BJ (cell line): ENCODE results near the gene EDIL3. TPM values are rescaled to one million over a fixed set of nuclear protein-coding genes. Genes with fewer than 3 reads are reported as not detected.
A peak's percentile ranks its signal among the peaks of the same experiment; 100 is the strongest.
"Not testable (repeated sequence)": the region's sequence is repeated elsewhere in the genome, so short reads cannot be mapped to it uniquely, and the experiment has no call there.

Experiments
- CTCF ChIA-PET: fragments of 350-600 bp; formaldehyde crosslinking; extraction: SDS; loops from one replicate; lab custom pipeline; 2021; ENCODE audit warnings: antibody characterized with exemption, inconsistent platforms; lab: Yijun Ruan, JAX
- POLR2A ChIA-PET: fragments of 300-600 bp; sonication (Branson Sonifier 250); formaldehyde crosslinking; extraction: SDS; loops from one replicate; lab custom pipeline; 2021; ENCODE audit warnings: antibody characterized with exemption; lab: Charles Lee
- DNase-seq: peaks from one replicate; pipeline ENCODE4 v3.0.0-alpha.2; 2011; ENCODE audit warnings: low read depth
- H3K27me3 ChIP-seq: 2 replicates; pipeline ENCODE4 v1.6.0; 2011; ENCODE audit warnings: low read length; ENCODE audit not compliant: control insufficient read depth, insufficient read depth
- H3K36me3 ChIP-seq: 2 replicates; pipeline ENCODE4 v1.5.1; 2011; ENCODE audit warnings: low read length; ENCODE audit not compliant: control insufficient read depth, insufficient read depth
- H3K4me3 ChIP-seq: 2 replicates; pipeline ENCODE4 v1.5.1; 2011; ENCODE audit warnings: low read depth, mild to moderate bottlenecking, control low read depth, low read length
- polyA plus RNA-seq: library from polyadenylated mRNA; depleted of rRNA; stranded (reverse); fragments of >200 nt; gene quantifications from 2 replicates; pipeline ENCODE4 v1.2.3, GENCODE V29; 2011
- TF ChIP-seq, protein P1 (sequence below): IDR thresholded peaks from 2 replicates; pipeline ENCODE4 v1.5.1; 2011; ENCODE audit warnings: low read depth, mild to moderate bottlenecking, control low read depth, inconsistent platforms, low read length, moderate library complexity; ENCODE audit not compliant: insufficient read depth

The EDIL3 gene
- polyA plus RNA-seq, 1 experiment = 8.4 TPM

DNA sequence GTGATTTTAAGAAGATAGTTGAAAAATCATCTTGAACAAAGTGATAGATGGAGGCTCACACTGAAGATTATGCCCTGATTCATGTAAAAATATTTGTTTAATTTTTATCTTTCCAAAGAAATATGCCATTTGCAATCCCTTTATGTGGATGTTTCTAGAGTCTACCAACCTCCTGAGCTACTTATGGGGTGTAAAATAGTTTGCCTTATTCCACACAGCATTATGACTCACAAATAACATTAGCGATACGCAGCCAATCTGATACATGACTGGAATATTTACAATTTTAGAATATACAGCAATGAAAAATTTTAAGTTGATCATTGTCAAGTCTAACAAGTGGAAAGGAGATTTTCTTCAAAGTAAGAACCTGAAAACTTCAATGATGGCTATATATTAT, 327.5 kb downstream of the EDIL3 start:
- Histone ChIP-seq H3K36me3 (no peaks in the 10 kb centered on the region), H3K4me3 (no peak overlapping the region), H3K27me3 (no peaks in the 10 kb centered on the region)
- TF ChIP-seq, protein P1, sequence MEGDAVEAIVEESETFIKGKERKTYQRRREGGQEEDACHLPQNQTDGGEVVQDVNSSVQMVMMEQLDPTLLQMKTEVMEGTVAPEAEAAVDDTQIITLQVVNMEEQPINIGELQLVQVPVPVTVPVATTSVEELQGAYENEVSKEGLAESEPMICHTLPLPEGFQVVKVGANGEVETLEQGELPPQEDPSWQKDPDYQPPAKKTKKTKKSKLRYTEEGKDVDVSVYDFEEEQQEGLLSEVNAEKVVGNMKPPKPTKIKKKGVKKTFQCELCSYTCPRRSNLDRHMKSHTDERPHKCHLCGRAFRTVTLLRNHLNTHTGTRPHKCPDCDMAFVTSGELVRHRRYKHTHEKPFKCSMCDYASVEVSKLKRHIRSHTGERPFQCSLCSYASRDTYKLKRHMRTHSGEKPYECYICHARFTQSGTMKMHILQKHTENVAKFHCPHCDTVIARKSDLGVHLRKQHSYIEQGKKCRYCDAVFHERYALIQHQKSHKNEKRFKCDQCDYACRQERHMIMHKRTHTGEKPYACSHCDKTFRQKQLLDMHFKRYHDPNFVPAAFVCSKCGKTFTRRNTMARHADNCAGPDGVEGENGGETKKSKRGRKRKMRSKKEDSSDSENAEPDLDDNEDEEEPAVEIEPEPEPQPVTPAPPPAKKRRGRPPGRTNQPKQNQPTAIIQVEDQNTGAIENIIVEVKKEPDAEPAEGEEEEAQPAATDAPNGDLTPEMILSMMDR = no peak
- DNase-seq = no peak
- POLR2A ChIA-PET = no interaction called here
- CTCF ChIA-PET = no interaction called here

DNA sequence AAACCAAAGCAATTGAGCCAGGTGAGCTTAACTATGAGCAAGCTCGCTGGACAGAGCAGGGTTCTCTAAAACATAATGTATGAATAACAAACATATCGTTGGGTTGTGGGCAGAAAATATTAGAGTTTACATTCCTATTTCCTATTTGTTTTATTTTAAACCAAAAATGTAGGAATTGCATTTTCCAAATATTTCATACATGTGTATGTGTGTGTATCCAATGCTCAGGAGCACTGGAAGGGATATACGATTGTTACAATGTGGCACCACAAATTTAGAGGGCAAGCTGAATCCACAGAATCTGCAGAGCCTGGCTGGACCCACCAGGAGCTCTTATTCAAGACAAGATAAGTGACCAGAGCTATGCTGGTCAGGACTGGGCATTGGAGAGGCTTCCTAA, 338.7 kb downstream of the EDIL3 start:
- DNase-seq = no peak

DNA sequence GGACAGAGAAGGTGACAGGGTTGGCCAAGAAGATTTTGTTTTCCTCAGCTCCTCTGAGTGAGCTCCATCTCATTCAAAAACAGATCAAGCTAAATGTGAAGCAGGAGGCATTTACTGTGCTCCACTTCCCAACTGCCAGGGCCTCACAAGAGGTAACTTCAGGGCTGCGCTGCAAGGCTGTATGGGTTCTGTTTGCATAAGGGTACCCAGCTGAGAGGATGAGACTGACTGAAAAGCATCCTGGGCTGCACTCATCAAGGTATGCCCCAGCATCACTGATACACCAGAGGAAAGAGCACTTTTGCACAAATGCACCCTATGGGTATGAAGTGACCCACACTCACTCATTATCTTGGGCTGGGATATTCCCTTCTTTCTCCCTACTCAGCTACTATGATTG, 347.8 kb downstream of the EDIL3 start:
- DNase-seq = no peak
- Histone ChIP-seq H3K27me3 (no peaks in the 10 kb centered on the region), H3K4me3 (no peak overlapping the region), H3K36me3 (no peaks in the 10 kb centered on the region)
- POLR2A ChIA-PET = no interaction called here
- TF ChIP-seq, protein P1 = no peak
- CTCF ChIA-PET = no interaction called here

More for the DNA sequence above, 338.7 kb downstream of the EDIL3 start:
- Histone ChIP-seq H3K4me3 (no peak overlapping the region), H3K27me3 (no peaks in the 10 kb centered on the region), H3K36me3 (no peaks in the 10 kb centered on the region)
- TF ChIP-seq, protein P1 = no peak
- ChIA-PET CTCF (interaction anchor here (0.6 kb wide), 1 partner anchor 31 kb away, joined by 3 read pairs; no protein-coding TSS in a partner anchor), POLR2A (no interaction called here)

DNA sequence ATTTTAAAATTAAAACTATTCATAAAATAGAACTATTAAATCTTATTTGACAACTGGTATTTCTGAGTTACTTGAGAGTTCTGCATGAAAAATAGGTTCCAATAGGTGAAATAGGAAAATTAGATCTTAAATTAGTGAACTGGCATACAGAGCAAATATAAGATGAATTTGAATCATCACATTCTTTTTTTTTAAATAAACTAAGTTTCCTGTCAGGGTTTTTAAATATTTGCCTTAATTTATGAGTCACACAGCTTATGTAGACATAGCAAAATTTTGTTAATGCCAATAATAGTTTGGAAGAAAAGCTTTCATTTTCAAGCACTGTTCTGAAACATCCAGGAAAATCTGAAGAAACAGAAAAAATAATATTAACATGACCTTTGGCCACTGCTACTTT, 352.4 kb downstream of the EDIL3 start:
- TF ChIP-seq, protein P1 = no peak
- Histone ChIP-seq H3K4me3 (no peak overlapping the region), H3K36me3 (no peaks in the 10 kb centered on the region), H3K27me3 (no peaks in the 10 kb centered on the region)
- peak; percentile 1 for DNase-seq
- ChIA-PET CTCF (no interaction called here), POLR2A (no interaction called here)

DNA sequence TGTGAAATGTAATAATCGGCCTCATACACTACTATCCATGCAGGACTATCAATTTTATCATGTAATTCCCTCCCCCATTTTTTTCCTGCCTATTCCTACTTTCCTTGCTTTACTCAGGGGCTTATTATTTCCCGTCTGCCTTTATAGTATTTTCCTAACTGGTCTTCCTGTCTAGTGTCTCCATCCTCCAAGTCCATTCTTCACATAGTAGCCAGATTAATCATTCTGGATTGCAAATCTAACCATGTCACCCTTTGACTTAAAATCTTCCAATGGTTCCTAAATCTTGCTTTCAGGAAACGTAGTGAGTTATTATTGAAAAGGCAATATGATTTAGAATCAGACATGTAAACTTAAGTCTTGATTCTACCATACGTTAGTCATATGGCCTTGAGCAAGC, 356.6 kb downstream of the EDIL3 start:
- ChIA-PET POLR2A (no interaction called here), CTCF (no interaction called here)
- no peaks in the 10 kb centered on the region for H3K36me3 ChIP-seq
- H3K27me3 ChIP-seq = no peaks in the 10 kb centered on the region
- DNase-seq = no peak
- TF ChIP-seq, protein P1 = no peak
- no peak overlapping the region for H3K4me3 ChIP-seq

DNA sequence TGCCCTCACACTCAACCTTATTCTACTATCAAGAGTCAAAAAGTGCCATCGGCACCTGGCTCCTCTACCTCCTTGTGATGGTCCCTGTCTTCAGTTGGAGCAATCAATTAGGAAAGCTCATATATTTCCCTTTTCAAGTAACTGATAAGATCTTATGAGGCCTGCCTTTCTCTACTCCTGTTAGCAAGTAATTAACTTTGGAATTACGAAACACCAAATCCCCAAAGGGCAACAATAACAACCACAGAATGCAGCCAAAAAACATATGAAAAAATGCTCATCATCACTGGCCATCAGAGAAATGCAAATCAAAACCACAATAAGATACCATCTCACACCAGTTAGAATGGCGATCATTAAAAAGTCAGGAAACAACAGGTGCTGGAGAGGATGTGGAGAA, 366.2 kb downstream of the EDIL3 start:
- H3K4me3 ChIP-seq, DNase-seq, H3K27me3 ChIP-seq, POLR2A ChIA-PET, H3K36me3 ChIP-seq, CTCF ChIA-PET: not testable (repeated sequence)
